Progenitor cell of endocrine pancreas (in vitro differentiated cells): ENCODE measurements around the gene AGPAT2. TPM values are rescaled to one million over a fixed set of nuclear protein-coding genes. Genes with fewer than 3 reads are reported as not detected.
A peak's percentile ranks its signal among the peaks of the same experiment; 100 is the strongest.

Experiments used
- DNase-seq: peaks from one replicate; pipeline ENCODE4 v3.0.0; 2021; ENCODE audit warnings: low spot score; ENCODE audit not compliant: unreplicated experiment
- H3K27ac Mint-ChIP-seq: 2 replicates; pipeline ENCODE4 v1.8.0; 2021; ENCODE audit warnings: mild to moderate bottlenecking, moderate library complexity, mixed read lengths
- H3K27me3 Mint-ChIP-seq: 2 replicates; pipeline ENCODE4 v1.8.0; 2021; ENCODE audit warnings: mixed read lengths
- H3K36me3 Mint-ChIP-seq: 2 replicates; pipeline ENCODE4 v1.8.0; 2022; ENCODE audit warnings: mixed read lengths; ENCODE audit not compliant: insufficient read depth
- H3K4me1 Mint-ChIP-seq: 2 replicates; pipeline ENCODE4 v1.8.0; 2021; ENCODE audit warnings: low read depth, mixed read lengths
- H3K4me3 Mint-ChIP-seq: 2 replicates; pipeline ENCODE4 v1.8.0; 2021; ENCODE audit warnings: low read depth, mild to moderate bottlenecking, moderate library complexity, mixed read lengths
- H3K9me3 Mint-ChIP-seq: 2 replicates; pipeline ENCODE4 v1.8.0; 2021; ENCODE audit warnings: low read depth, mixed read lengths
- CTCF ChIP-seq: fragments of 200-600 bp; sonication (generic); IDR thresholded peaks from one replicate; pipeline ENCODE4 v1.5.0; 2021; ENCODE audit warnings: antibody characterized with exemption, mild to moderate bottlenecking; ENCODE audit not compliant: unreplicated experiment
- microRNA-seq: library from miRNA; unstranded; fragments of <30 nt; microRNA quantifications from one replicate; pipeline ENCODE4 v1.1.0, GENCODE V29; 2020; ENCODE audit warnings: borderline number of aligned reads; ENCODE audit not compliant: unreplicated experiment
- total RNA-seq: library from RNA; stranded (reverse); gene quantifications from 2 replicates; pipeline ENCODE4 v1.2.1, GENCODE V29; 2021

AGPAT2 gene
- total RNA-seq, 1 donor from 2014 or later, result 28.0 TPM

DNA sequence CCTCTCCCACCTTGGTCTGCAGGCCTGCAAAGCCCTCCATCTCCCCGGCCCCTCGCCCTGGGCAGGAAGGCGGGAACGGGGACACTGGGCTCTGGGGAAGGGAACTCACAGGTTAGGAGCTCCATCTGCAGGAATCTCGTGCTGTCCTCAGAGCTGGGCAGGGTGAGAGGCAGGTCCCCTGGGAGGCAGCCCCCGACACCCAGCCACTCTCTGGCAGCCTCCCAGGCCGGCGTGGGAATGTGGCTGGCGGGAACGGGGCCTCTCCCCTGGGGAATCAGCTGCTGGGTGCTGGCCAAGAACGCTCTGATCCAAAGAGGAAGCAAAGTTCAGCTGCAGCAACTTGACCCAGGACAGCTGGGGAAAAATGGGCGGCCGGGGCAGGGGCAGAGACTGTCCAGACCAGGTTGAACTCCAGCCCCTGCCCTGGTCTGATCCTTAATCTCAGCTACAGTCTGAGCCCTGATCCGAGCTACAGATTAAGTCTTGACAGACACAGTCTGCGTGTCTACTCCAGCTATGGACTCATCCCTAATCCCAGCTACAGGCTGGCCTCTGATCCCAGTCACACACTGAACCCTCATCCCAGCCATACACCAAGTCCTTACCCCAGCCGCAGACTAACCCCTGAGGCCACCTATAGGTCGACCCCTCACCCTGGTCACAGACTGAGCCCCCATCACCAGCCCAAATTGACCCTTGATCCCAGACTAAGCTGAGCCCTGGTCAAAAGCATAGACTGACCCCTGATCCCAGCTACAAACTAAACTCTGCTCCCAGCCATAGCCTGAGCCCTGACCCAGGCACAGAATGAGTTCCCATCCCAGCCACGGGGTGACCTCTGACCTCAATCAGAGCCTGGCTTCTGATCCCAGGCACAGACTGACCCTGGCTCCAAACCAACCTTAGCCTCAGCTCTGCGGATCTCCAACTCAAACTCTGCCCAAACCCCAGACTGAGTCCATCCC is 61.9 kb downstream of the AGPAT2 start:
- DNase-seq, result no peak
- Mint-ChIP-seq H3K4me1 (peaks cover 20% of the 10 kb centered on the region), H3K27ac (peak overlapping the region; percentile 17), H3K4me3 (peak overlapping the region; percentile 24), H3K9me3 (no peaks in the 10 kb centered on the region), H3K27me3 (peaks cover 5% of the 10 kb centered on the region), H3K36me3 (no peaks in the 10 kb centered on the region)
- TF ChIP-seq CTCF, result no peak

- no peaks in the 10 kb centered on the region for H3K9me3 Mint-ChIP-seq
- TF ChIP-seq CTCF, result no peak
- H3K4me3 Mint-ChIP-seq, result no peak overlapping the region
- no peak overlapping the region for H3K27ac Mint-ChIP-seq
- no peak for DNase-seq
- no peaks in the 10 kb centered on the region for H3K36me3 Mint-ChIP-seq
- H3K27me3 Mint-ChIP-seq, result peaks cover 5% of the 10 kb centered on the region
- H3K4me1 Mint-ChIP-seq, result peaks cover 20% of the 10 kb centered on the region
Measured at GRCh38 chr9:136624184-136624951, 62.9 kb downstream of the AGPAT2 start.

DNA sequence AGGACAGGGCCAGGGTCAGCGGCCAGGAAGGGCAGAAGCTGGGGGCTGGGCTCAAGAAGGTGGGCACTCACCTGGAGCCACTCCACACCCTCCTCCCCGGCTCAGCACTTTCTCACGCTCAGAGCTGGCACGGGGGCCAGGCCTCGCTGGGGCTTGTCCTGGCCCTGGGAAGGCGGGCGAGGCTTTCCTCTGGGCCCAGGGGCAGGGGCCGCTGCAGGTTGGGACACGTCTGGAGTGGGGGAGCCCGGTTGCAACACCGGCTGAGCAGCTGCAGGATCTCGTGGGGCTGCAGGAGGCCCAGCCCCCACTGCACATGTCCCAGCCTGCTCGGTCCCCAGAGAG is 63.4 kb downstream of the AGPAT2 start:
- no peak overlapping the region for H3K27ac Mint-ChIP-seq
- DNase-seq, result no peak
- no peaks in the 10 kb centered on the region for H3K9me3 Mint-ChIP-seq
- peaks cover 5% of the 10 kb centered on the region for H3K27me3 Mint-ChIP-seq
- peaks cover 20% of the 10 kb centered on the region for H3K4me1 Mint-ChIP-seq
- H3K36me3 Mint-ChIP-seq, result no peaks in the 10 kb centered on the region
- TF ChIP-seq CTCF, result no peak
- H3K4me3 Mint-ChIP-seq, result no peak overlapping the region

Small RNA genes lying within 50 kb of the gene (microRNA-seq; reads per million reads assigned to microRNA genes)
- 6,793 reads per million, percentile 90 among the genes with 10 or more reads in this experiment for gene MIR126

Other genes starting within 250 kb of the AGPAT2 start
- gene INPP5E, start 247.6 kb downstream of the AGPAT2 start, total RNA-seq, result 25.1 and 26.2 TPM in 2 replicates
- 76.1 and 78.8 TPM in 2 replicates for gene SEC16A, start 204.4 kb downstream of the AGPAT2 start, total RNA-seq
- 109 and 130 TPM in 2 replicates for gene NOTCH1, start 141.4 kb downstream of the AGPAT2 start, total RNA-seq
- gene EGFL7, start 24.5 kb downstream of the AGPAT2 start, total RNA-seq, result 13.5 and 16.3 TPM in 2 replicates
- 51.3 and 52.9 TPM in 2 replicates for gene DIPK1B, start 25.1 kb upstream of the AGPAT2 start, total RNA-seq
- gene LCN10, start 55.5 kb upstream of the AGPAT2 start, total RNA-seq, result 0.42 TPM in 1 of 2 replicates, not detected in the other
- not detected in 2 replicates for gene LCN6, start 61.1 kb upstream of the AGPAT2 start, total RNA-seq
- gene LCN8, start 70.8 kb upstream of the AGPAT2 start, total RNA-seq, result not detected in 2 replicates
- gene LCN15, start 77.1 kb upstream of the AGPAT2 start, total RNA-seq, result not detected in 2 replicates
- 57.8 and 62.2 TPM in 2 replicates for gene TMEM141, start 103.9 kb upstream of the AGPAT2 start, total RNA-seq
- 9.0 and 9.5 TPM in 2 replicates for gene CCDC183, start 108.9 kb upstream of the AGPAT2 start, total RNA-seq
- gene RABL6, start 120.5 kb upstream of the AGPAT2 start, total RNA-seq, result 129 and 130 TPM in 2 replicates
- 5.1 and 5.8 TPM in 2 replicates for gene AJM1, start 155.0 kb upstream of the AGPAT2 start, total RNA-seq
- 168 and 169 TPM in 2 replicates for gene PHPT1, start 162.0 kb upstream of the AGPAT2 start, total RNA-seq
- gene MAMDC4, start 164.9 kb upstream of the AGPAT2 start, total RNA-seq, result 36.7 and 40.0 TPM in 2 replicates
- gene EDF1, start 178.9 kb upstream of the AGPAT2 start, total RNA-seq, result 297 and 310 TPM in 2 replicates
- 23.4 and 23.8 TPM in 2 replicates for gene TRAF2, start 199.1 kb upstream of the AGPAT2 start, total RNA-seq